ENCODE data around the gene AUTS2.

AUTS2 gene

DNA sequence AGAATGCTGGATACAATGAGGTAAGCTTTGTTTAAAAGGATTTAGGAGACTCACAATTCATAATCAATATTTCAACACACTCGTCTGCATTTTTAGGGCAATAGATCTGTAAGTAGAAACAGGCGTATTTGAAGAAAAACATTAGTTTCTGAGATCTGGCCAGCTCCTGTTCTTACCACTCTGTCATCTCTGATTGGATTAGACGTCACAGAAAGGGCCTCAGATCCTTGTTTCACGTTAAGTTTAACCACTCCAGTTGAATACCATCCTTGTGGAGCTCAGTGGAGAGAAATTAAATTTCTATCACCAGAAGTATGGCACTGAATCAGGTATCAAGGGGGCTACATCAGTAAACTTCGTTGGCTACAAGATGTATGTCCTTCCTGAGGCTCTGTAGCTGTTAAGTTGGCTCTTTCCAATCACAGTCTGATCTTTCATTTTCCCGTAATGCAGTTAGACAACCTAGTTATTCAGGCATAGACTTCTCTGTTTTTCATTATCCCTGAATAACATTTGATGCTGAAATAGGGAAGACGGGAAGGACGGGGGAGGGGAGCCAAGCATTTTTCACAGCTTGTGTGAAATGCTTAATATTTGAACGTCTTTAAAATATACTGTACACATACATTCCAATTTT is 874.4 kb downstream of the AUTS2 start:
- H3K4me3 Mint-ChIP-seq, result no peak overlapping the region
- H3K36me3 Mint-ChIP-seq (ENCODE audit: low read depth), result peaks cover 3% of the 10 kb centered on the region
- H3K27ac Mint-ChIP-seq, result peak overlapping the region in 2 of 3 experiments; percentile 19 to 47
- H3K9me3 Mint-ChIP-seq, result no peaks in the 10 kb centered on the region
- TF ChIP-seq, protein P1, sequence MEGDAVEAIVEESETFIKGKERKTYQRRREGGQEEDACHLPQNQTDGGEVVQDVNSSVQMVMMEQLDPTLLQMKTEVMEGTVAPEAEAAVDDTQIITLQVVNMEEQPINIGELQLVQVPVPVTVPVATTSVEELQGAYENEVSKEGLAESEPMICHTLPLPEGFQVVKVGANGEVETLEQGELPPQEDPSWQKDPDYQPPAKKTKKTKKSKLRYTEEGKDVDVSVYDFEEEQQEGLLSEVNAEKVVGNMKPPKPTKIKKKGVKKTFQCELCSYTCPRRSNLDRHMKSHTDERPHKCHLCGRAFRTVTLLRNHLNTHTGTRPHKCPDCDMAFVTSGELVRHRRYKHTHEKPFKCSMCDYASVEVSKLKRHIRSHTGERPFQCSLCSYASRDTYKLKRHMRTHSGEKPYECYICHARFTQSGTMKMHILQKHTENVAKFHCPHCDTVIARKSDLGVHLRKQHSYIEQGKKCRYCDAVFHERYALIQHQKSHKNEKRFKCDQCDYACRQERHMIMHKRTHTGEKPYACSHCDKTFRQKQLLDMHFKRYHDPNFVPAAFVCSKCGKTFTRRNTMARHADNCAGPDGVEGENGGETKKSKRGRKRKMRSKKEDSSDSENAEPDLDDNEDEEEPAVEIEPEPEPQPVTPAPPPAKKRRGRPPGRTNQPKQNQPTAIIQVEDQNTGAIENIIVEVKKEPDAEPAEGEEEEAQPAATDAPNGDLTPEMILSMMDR (IDR thresholded peaks at IDR 0.05; ENCODE audit: unreplicated experiment in 3 of 3), result no peak
- H3K4me1 Mint-ChIP-seq, result peaks cover 43% of the 10 kb centered on the region
- peaks cover 9% of the 10 kb centered on the region for H3K27me3 Mint-ChIP-seq (ENCODE audit: low read depth)

DNA sequence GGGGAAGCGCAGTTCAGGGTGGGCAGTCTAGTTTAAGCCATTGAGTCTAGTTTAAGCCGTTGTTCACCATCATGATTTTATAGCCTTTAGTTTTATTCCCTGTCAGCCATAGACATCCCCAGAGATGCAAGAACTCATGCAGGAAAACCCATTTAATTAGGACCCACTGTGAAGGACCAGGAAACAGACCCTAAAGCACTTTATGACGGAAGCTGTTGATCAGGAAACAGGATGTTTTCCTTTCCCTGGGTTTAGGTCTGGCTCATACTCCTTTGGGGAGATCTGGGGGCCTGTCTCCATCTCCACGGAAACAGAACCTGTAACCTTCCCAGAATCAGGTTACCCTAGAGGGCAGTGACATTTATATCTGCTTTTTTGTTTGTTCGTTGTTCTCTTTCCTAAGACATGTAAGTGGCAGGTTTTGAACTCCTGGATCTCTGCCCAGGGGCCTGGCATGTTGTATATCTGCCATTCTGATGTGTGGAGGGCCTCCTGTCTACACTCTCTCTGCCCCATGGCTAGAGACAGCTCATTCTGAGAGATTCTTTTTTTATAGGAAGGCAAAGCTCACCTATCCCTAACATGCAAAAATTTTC is 876.5 kb downstream of the AUTS2 start:
- H3K27ac Mint-ChIP-seq, result no peak overlapping the region
- TF ChIP-seq, protein P1 (IDR thresholded peaks at IDR 0.05; ENCODE audit: unreplicated experiment in 3 of 3), result no peak
- H3K36me3 Mint-ChIP-seq (ENCODE audit: low read depth), result no peaks in the 10 kb centered on the region
- H3K27me3 Mint-ChIP-seq (ENCODE audit: low read depth), result peaks cover 9% of the 10 kb centered on the region
- peaks cover 43% of the 10 kb centered on the region for H3K4me1 Mint-ChIP-seq
- H3K4me3 Mint-ChIP-seq, result no peak overlapping the region
- H3K9me3 Mint-ChIP-seq, result no peaks in the 10 kb centered on the region

DNA sequence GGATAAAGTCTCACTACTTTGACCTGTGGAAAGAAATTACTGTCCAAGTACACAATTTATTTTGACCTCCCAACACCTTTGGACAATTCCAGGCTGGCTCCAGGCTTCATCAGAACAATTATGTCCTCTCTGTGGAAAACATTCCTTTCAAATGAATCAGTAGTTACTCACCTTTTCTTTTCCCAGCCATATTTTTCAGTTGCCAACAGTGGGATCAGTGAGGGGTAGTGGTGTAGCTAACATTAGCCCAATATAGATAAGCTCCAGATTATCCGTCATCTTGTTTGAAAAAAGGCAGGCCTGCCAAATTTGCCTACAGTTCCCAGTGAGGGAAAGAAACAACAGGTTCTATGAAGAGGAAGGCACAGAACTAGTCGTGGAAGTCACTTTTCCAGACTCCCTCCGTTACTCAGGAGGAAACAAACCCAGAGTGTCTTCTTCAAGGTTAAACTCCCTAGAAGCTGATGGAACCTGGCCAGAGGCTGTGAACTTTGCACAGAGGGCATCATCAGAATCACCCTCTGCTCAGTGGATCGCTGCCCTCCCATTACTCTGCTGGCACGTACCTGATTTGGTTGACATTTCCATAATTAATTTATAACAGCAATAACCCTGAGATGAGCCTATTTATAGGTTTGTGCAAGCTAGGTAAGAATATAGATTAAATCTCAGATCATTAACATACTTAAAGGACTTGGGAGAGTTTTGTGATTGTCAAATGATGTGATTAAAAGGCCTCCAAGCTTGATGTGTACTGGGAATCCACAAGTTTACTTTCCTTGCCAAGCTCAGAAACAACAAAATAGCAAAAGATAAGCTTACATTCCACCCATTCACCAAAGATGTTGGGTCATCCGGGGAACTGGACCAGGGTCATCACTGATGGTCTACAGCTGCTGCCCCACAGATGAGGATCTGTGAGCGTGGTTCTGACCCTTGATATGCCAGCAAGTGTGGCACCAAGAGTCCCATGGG is 879.0 kb downstream of the AUTS2 start:
- H3K36me3 Mint-ChIP-seq (ENCODE audit: low read depth), result no peaks in the 10 kb centered on the region
- peaks cover 30% of the 10 kb centered on the region for H3K4me1 Mint-ChIP-seq
- no peaks in the 10 kb centered on the region for H3K9me3 Mint-ChIP-seq
- peaks cover 17% of the 10 kb centered on the region for H3K27me3 Mint-ChIP-seq (ENCODE audit: low read depth)
- TF ChIP-seq, protein P1 (IDR thresholded peaks at IDR 0.05; ENCODE audit: unreplicated experiment in 3 of 3), result no peak
- H3K4me3 Mint-ChIP-seq, result no peak overlapping the region
- no peak overlapping the region for H3K27ac Mint-ChIP-seq

DNA sequence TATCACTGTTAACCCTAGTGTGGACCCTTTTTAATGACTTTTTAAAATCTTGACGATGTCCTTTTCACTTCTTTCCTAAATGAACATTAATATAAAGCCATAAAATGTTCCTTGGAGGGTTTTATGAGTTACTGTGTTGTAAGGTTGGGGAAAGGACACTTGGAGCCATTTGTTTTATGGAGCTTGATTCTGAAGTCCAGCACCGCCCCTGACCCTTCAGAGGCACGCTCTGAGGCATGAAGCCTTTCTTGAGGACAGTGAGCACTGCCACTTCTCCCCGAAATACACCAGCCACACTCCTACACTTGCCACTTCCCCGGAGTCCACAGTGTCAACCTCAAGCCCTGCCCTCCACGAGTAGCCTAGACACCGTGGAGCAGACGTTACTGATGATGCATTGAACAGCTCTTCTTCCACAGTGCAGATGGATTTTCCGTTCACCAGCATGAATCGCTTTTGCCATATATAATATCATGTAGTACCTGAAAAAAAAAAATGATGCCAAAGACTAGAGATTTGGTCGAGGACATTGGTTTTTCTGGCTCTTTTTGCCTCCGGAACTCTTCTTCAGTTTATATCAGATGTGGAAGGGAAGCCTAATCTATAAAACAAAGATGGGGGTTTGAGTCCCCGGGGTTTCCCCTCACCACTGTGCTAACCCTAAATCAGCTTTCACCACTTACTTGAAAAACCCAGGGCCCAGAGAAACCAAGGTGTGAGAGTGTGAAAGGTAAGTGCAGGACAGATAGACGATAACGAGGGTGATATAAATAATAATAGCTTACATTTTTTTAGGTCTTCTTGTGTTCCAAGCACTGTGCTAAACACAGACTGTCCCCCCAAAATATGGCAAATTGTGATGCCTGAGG is 881.1 kb downstream of the AUTS2 start:
- Mint-ChIP-seq H3K4me3 (no peak overlapping the region), H3K9me3 (peaks cover 4% of the 10 kb centered on the region), H3K4me1 (peaks cover 13% of the 10 kb centered on the region), H3K36me3 (ENCODE audit: low read depth) (peaks cover 2% of the 10 kb centered on the region), H3K27ac (no peak overlapping the region), H3K27me3 (ENCODE audit: low read depth) (peaks cover 17% of the 10 kb centered on the region)
- TF ChIP-seq, protein P1 (IDR thresholded peaks at IDR 0.05; ENCODE audit: unreplicated experiment in 3 of 3), result no peak

DNA sequence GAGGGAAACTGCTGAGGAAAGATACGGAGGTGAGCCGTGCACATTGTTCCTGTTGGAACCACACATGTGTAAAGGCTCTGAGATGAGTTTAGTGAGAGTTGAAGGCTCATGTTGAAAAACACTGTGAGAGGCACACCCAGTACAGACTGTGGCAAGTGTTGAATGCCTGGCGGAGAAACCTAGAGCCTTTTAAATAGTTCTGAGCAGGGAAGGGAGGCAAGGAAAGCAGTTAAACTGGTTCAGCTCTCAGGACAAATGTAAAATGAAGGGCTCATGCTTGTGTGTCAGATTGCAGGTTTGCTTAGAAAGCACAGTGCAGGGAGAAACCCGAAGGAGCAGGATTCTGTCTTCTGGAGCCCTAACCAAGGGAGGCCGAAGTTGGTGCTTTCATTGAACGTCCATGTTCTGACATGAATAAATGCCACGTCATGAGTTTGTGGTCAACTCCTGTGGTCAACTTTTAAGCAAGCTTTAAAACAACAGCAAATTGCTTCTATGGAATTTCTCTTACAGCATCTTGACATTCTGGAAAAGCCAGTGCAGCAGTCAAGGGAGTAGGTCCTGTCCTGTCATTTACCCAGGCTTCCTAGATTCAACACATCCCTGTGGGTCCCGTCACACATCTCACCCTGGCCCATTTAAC is 882.8 kb downstream of the AUTS2 start:
- H3K4me1 Mint-ChIP-seq, result peaks cover 8% of the 10 kb centered on the region
- peaks cover 14% of the 10 kb centered on the region for H3K27me3 Mint-ChIP-seq (ENCODE audit: low read depth)
- TF ChIP-seq, protein P1 (IDR thresholded peaks at IDR 0.05; ENCODE audit: unreplicated experiment in 3 of 3), result no peak
- no peak overlapping the region for H3K4me3 Mint-ChIP-seq
- H3K9me3 Mint-ChIP-seq, result peaks cover 14% of the 10 kb centered on the region
- peak overlapping the region in 1 of 3 experiments; percentile 87 for H3K27ac Mint-ChIP-seq
- H3K36me3 Mint-ChIP-seq (ENCODE audit: low read depth), result peaks cover 10% of the 10 kb centered on the region
